Uterus (tissue), 4 donors: ENCODE results near the gene USP43. TPM values are rescaled to one million over a fixed set of nuclear protein-coding genes. Genes with fewer than 3 reads are reported as not detected.

Source experiments
- DNase-seq, 2 donors: peaks; one replicate each; pipeline ENCODE4 v3.0.0-alpha.2; 2019 to 2020
- H3K27ac ChIP-seq, 2 donors: fragments of 200-600 bp; sonication (generic); 1 replicate in 1 of 2; 2 replicates in 1 of 2; pipeline ENCODE4 v1.5.1; 2016 to 2018
- H3K27me3 ChIP-seq, 2 donors: fragments of 200-600 bp; sonication (generic); one replicate each; pipeline ENCODE4 v1.5.1; 2018 to 2019; ENCODE audit warnings: control low read depth in 1 of 2
- H3K36me3 ChIP-seq, 2 donors: fragments of 200-600 bp; sonication (generic); one replicate each; pipeline ENCODE4 v1.5.1; 2019; ENCODE audit warnings: control low read depth in 1 of 2
- H3K4me1 ChIP-seq, 2 donors: fragments of 200-600 bp; sonication (generic); one replicate each; pipeline ENCODE4 v1.5.1; 2018 to 2019; ENCODE audit warnings: control low read depth in 1 of 2
- H3K4me3 ChIP-seq, 2 donors: fragments of 200-600 bp; sonication (generic); 1 replicate in 1 of 2; 2 replicates in 1 of 2; pipeline ENCODE4 v1.5.1; 2018 to 2019; ENCODE audit warnings: mild to moderate bottlenecking in 1 of 2
- H3K9me3 ChIP-seq, 2 donors: fragments of 200-600 bp; sonication (generic); one replicate each; pipeline ENCODE4 v1.5.1; 2019; ENCODE audit warnings: control low read depth in 1 of 2
- POLR2A ChIP-seq, 2 donors: fragments of 450-650 bp; IDR thresholded peaks; one replicate each; pipeline ENCODE4 v1.6.1; 2016; ENCODE audit warnings: antibody characterized with exemption in 2 of 2, mild to moderate bottlenecking in 1 of 2, moderate library complexity in 1 of 2
- intact Hi-C: fragments of 100-400 bp; cut with DNase I; formaldehyde crosslinking; loops from one replicate; pipeline ENCODE4 v1.15.1; 2023; ENCODE audit warnings: low total_unique reads
- total RNA-seq, 4 donors: library from RNA; depleted of rRNA in 3 of 4; stranded (reverse); fragments of >200 nt in 3 of 4; gene quantifications; one replicate each; pipeline versions ENCODE4 v1.1.0 to v1.2.4, GENCODE V29; 2014 to 2023
- TF ChIP-seq, protein P1 (sequence below), 4 experiments: fragments of 200-600 bp in 2 of 4; fragments of 450-650 bp in 2 of 4; sonication (generic) in 2 of 4; IDR thresholded peaks; one replicate each; pipeline ENCODE4 v1.5.1; 2016 to 2019; ENCODE audit warnings: antibody characterized with exemption in 4 of 4, mild to moderate bottlenecking in 2 of 4, moderate library complexity in 1 of 4
- donor health status: DM: yes; HTN: yes; CAD: no.

The USP43 gene
- total RNA-seq, 4 donors from 2014 or later: 0.40 to 2.1 TPM; not detected in 2

DNA sequence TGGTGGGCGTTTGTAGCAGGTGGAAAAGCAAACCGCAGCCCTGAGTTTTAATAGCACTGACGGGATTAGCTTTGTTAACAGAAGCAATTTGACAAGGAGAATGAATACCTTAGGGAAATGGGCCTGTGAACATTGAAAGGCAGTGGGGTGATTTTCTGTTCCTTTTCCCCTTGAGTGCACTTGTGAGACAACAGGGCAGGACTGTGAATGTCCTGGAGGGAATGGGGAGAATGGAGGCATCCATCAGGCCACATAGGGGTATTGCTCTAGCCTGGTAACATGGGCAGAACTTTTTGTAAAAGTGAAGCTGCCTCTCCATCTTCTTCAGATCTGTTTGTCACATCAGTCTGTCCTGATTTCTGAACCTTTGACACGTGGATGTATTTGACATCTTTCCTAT lies 26.2 kb downstream of the USP43 start:
- no peak for DNase-seq
- TF ChIP-seq, protein P1, sequence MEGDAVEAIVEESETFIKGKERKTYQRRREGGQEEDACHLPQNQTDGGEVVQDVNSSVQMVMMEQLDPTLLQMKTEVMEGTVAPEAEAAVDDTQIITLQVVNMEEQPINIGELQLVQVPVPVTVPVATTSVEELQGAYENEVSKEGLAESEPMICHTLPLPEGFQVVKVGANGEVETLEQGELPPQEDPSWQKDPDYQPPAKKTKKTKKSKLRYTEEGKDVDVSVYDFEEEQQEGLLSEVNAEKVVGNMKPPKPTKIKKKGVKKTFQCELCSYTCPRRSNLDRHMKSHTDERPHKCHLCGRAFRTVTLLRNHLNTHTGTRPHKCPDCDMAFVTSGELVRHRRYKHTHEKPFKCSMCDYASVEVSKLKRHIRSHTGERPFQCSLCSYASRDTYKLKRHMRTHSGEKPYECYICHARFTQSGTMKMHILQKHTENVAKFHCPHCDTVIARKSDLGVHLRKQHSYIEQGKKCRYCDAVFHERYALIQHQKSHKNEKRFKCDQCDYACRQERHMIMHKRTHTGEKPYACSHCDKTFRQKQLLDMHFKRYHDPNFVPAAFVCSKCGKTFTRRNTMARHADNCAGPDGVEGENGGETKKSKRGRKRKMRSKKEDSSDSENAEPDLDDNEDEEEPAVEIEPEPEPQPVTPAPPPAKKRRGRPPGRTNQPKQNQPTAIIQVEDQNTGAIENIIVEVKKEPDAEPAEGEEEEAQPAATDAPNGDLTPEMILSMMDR (IDR thresholded peaks at IDR 0.05): no peak
- no peak for TF ChIP-seq POLR2A (IDR thresholded peaks at IDR 0.05)
- Histone ChIP-seq H3K27me3 (no peaks in the 10 kb centered on the region), H3K4me1 (no peaks in the 10 kb centered on the region), H3K27ac (no peak overlapping the region), H3K36me3 (no peaks in the 10 kb centered on the region), H3K4me3 (no peak overlapping the region), H3K9me3 (no peaks in the 10 kb centered on the region)
- intact Hi-C loops: no loop called here

DNA sequence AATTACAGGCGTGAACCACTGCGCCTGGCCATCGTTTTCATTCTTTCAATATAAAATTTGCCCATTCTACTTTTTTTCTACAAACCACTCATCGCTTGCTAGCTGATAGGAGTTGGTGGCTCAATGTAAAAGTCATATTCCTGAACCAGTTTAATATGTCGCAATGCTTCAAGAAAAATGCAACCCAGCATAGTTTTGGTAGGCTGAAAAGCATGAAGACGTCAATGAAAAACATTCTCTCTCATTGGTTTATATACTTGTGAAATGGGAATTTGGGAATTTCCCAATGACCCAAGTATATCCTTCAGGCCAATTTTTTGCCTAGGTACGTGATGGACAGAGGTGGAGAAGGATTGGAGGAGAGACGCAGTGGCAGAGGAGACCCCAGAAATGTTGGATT lies 26.9 kb downstream of the USP43 start:
- no peak for DNase-seq
- H3K27me3 ChIP-seq: no peaks in the 10 kb centered on the region
- H3K4me1 ChIP-seq: no peaks in the 10 kb centered on the region
- no peaks in the 10 kb centered on the region for H3K9me3 ChIP-seq
- TF ChIP-seq, protein P1 (IDR thresholded peaks at IDR 0.05): no peak
- no peak for TF ChIP-seq POLR2A (IDR thresholded peaks at IDR 0.05)
- no peaks in the 10 kb centered on the region for H3K36me3 ChIP-seq
- H3K4me3 ChIP-seq: no peak overlapping the region
- intact Hi-C loops: no loop called here
- no peak overlapping the region for H3K27ac ChIP-seq

DNA sequence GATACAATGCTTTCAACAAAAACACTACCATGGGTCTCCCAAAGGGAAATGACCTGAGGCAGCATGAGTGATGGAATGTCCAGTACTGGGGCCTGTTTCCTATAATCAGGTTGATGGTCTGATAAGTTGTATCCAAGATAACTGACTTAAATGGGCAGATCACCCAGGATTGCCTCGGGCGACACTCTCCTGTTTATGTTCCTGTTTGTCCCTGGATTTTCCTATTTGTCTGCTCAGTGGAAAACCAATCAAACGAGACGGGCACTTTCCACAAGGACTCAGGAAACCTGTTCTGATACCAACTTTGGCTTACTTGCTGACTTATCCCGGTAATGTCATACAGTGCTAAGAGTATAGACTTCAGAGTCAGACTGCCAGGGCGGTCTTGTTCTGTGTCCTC lies 27.4 kb downstream of the USP43 start:
- DNase-seq: no peak
- no peaks in the 10 kb centered on the region for H3K36me3 ChIP-seq
- intact Hi-C loops: no loop called here
- H3K9me3 ChIP-seq: no peaks in the 10 kb centered on the region
- no peak overlapping the region for H3K4me3 ChIP-seq
- H3K4me1 ChIP-seq: no peaks in the 10 kb centered on the region
- no peak overlapping the region for H3K27ac ChIP-seq
- H3K27me3 ChIP-seq: no peaks in the 10 kb centered on the region
- TF ChIP-seq POLR2A (IDR thresholded peaks at IDR 0.05): no peak
- TF ChIP-seq, protein P1 (IDR thresholded peaks at IDR 0.05): no peak

DNA sequence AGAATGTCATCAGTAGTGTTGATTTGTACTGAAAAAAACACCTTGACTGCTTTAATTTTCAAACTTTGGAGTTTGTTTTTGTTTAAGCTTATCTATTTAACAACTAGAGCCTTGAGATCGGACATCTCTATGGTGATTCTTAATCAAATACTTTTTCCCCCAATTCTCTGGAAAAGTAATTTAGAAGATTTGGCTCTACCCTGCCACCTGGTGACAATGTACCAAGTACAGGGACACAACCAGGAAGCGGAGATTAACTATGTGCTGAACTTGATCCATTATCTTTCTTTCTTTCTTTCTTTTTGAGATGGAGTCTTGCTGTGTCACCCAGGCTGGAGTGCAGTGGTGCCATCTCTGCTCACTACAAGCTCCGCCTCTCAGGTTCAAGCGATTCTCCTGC lies 30.8 kb downstream of the USP43 start:
- no peaks in the 10 kb centered on the region for H3K27me3 ChIP-seq
- intact Hi-C loops: no loop called here
- H3K9me3 ChIP-seq: no peaks in the 10 kb centered on the region
- H3K36me3 ChIP-seq: no peaks in the 10 kb centered on the region
- H3K27ac ChIP-seq: no peak overlapping the region
- TF ChIP-seq POLR2A (IDR thresholded peaks at IDR 0.05): no peak
- TF ChIP-seq, protein P1 (IDR thresholded peaks at IDR 0.05): no peak
- H3K4me1 ChIP-seq: no peaks in the 10 kb centered on the region
- no peak overlapping the region for H3K4me3 ChIP-seq
- DNase-seq: no peak

DNA sequence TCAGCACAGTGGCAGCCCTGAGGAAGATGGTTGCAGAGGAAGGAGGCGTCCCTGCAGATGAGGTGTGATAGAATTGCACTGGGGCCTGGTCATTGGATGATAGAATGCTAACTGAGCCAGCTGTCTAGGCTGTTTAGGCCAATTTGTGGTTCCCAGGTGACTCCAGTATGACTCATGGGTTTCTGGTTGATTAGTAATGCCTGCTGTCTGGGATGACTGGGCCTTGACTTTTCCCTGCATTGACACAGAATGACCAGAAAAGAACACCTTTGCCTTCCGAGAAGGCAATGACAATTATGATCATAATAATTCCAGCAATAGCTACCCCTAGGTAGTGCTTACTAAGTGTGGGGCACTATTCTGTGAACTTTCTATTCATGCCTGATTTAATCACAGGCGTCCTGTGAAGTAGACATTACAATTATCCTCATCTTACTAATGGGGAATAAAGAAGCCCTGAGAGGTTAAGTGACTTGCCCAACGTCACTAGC lies 31.5 kb downstream of the USP43 start:
- Histone ChIP-seq H3K27me3 (no peaks in the 10 kb centered on the region), H3K4me1 (no peaks in the 10 kb centered on the region), H3K9me3 (no peaks in the 10 kb centered on the region), H3K27ac (no peak overlapping the region), H3K4me3 (no peak overlapping the region), H3K36me3 (no peaks in the 10 kb centered on the region)
- no peak for DNase-seq
- intact Hi-C loops: no loop called here
- TF ChIP-seq, protein P1 (IDR thresholded peaks at IDR 0.05): no peak
- no peak for TF ChIP-seq POLR2A (IDR thresholded peaks at IDR 0.05)
